SK-N-MC (cell line): ENCODE results near the gene DNAH8.
"Not testable (repeated sequence)": the region's sequence is repeated elsewhere in the genome, so short reads cannot be mapped to it uniquely, and the experiment has no call there.

Source experiments
- EZH2 ChIP-seq: fragments of 200-600 bp; sonication (generic); IDR thresholded peaks from one replicate; pipeline ENCODE4 v1.6.1; 2017; ENCODE audit warnings: antibody characterized with exemption
- FOXP2 ChIP-seq: optimal IDR thresholded peaks from 2 replicates; pipeline ENCODE3; 2011; ENCODE audit warnings: mild to moderate bottlenecking, moderate library complexity; ENCODE audit not compliant: insufficient read depth; ENCODE audit errors: extremely low read length, control extremely low read depth
- POLR2AphosphoS5 ChIP-seq: IDR thresholded peaks from 2 replicates; pipeline ENCODE4 v1.6.1; 2012; ENCODE audit warnings: mild to moderate bottlenecking, low read depth, low read length, borderline replicate concordance

- TF ChIP-seq EZH2, FOXP2, POLR2AphosphoS5: not testable (repeated sequence)
These were observed 81.3 kb downstream of the DNAH8 start for GRCh38 chr6:38796437-38796836.
